Lower lobe of right lung (tissue), 2 donors: ENCODE results near the gene SH3RF3. TPM values are rescaled to one million over a fixed set of nuclear protein-coding genes. Genes with fewer than 3 reads are reported as not detected.

Experiments used
- ATAC-seq, 2 donors: fragments of 200-7000 bp; cut with Tn5 transposase; one replicate each; pipeline ENCODE4 v1.9.1; 2020 to 2022; ENCODE audit warnings: mild to moderate bottlenecking in 2 of 2, moderate library complexity in 2 of 2
- DNase-seq: peaks from one replicate; pipeline ENCODE4 v3.0.0-alpha.2; 2020
- H3K27ac ChIP-seq: fragments of 200-600 bp; one replicate; pipeline ENCODE4 v1.8.0; 2022
- H3K27me3 ChIP-seq: fragments of 200-600 bp; one replicate; pipeline ENCODE4 v1.8.0; 2022; ENCODE audit warnings: low read depth
- H3K36me3 ChIP-seq: fragments of 200-600 bp; one replicate; pipeline ENCODE4 v1.8.0; 2022; ENCODE audit warnings: mild to moderate bottlenecking
- H3K4me1 ChIP-seq: fragments of 200-600 bp; one replicate; pipeline ENCODE4 v1.8.0; 2022
- H3K4me3 ChIP-seq: fragments of 200-600 bp; one replicate; pipeline ENCODE4 v1.8.0; 2022; ENCODE audit warnings: mild to moderate bottlenecking
- H3K9me3 ChIP-seq: fragments of 200-600 bp; one replicate; pipeline ENCODE4 v1.8.0; 2022
- CTCF ChIP-seq: fragments of 200-600 bp; IDR thresholded peaks from one replicate; pipeline ENCODE4 v1.8.0; 2022; ENCODE audit warnings: antibody characterized with exemption, mild to moderate bottlenecking
- intact Hi-C: fragments of 100-400 bp; cut with DNase I; formaldehyde crosslinking; loops from one replicate; pipeline ENCODE4 v1.11.0; 2022
- total RNA-seq: library from RNA; stranded (reverse); fragmentation: NEBNext Ultra II Directional; extraction: Animal tissue kit (Norgen Biotek cat#: 25700); gene quantifications from one replicate; pipeline ENCODE4 v1.2.1, GENCODE V29; 2021
- donor health status: DM: no; HTN: yes; CAD: no; lungs with severe emphysema.

The SH3RF3 gene
- total RNA-seq, 1 donor from 2014 or later: 5.7 TPM

GRCh38 chr2:109347626-109348025, 218.6 kb downstream of the SH3RF3 start:
- H3K36me3 ChIP-seq: no peaks in the 10 kb centered on the region
- no peak overlapping the region for H3K27ac ChIP-seq
- ATAC-seq (no peak), DNase-seq (no peak)
- no peak overlapping the region for H3K4me3 ChIP-seq
- no peaks in the 10 kb centered on the region for H3K27me3 ChIP-seq
- no peaks in the 10 kb centered on the region for H3K9me3 ChIP-seq
- H3K4me1 ChIP-seq: peaks cover 46% of the 10 kb centered on the region
- intact Hi-C loops: no loop called here
- no peak for TF ChIP-seq CTCF

DNA sequence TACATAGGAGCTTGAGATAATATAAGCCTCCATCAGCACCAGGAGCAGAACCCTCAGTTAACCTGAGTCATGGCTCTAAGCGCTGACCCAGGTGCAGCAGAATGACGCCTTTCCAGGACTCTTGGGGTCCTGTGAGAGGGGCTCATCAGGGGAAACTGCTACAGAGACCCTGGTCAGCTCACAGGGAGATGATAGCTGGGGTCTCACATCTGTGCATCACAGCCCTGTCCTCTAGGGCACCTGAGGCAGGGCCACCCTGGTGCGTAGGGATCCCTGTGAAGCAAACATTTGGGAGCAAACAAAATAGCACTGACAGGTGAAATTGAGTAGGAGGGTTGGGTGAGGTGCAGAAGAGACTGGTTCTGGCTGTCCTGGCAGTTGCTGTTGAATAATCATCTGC, 219.2 kb downstream of the SH3RF3 start:
- no peaks in the 10 kb centered on the region for H3K36me3 ChIP-seq
- no peak for TF ChIP-seq CTCF
- H3K9me3 ChIP-seq: no peaks in the 10 kb centered on the region
- H3K27me3 ChIP-seq: no peaks in the 10 kb centered on the region
- DNase-seq (no peak), ATAC-seq (no peak)
- H3K4me3 ChIP-seq: no peak overlapping the region
- intact Hi-C loops: no loop called here
- peaks cover 46% of the 10 kb centered on the region for H3K4me1 ChIP-seq
- no peak overlapping the region for H3K27ac ChIP-seq

DNA sequence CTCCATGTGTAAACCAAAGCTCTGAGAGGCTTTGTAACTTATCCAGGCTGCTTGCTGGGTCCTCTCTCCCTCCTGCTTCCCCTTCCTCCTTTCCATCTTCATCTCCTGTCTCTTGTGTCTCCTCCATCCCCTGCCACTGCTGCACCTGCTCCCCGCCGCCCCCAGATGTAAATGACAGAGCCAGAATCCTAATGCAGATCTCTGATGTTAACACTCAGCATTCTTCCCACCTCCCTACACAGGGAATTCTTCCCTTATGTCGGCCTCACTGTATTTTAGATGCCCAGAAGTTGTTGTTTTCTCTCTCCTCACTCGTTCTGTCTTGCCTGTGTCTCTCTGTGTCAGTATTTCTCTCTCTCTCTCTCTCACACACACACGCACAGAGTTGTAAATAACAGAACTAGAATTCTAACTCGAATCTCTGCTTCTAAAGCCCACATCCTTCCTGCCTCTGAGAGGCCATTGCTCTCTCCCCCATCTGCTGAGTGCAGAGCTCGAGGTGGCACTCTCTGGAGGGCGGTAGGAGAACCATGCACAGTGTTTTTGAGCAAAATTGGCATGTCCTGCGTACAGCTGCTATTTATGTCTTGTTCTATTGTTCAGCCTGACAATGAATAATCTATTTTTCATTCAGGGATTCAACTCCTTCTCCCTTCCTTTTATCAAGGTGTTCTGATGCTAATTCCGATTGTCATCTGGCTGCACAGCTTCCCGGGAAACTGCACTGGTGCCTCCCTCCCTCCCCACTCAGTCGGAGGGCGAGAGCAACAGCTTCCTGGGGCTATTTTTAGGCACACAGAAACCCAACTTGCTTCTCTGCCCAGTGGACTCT, 219.9 kb downstream of the SH3RF3 start:
- no peak overlapping the region for H3K4me3 ChIP-seq
- intact Hi-C loops: no loop called here
- no peaks in the 10 kb centered on the region for H3K36me3 ChIP-seq
- no peak for DNase-seq
- no peaks in the 10 kb centered on the region for H3K9me3 ChIP-seq
- no peak for TF ChIP-seq CTCF
- no peaks in the 10 kb centered on the region for H3K27me3 ChIP-seq
- peak overlapping the region; percentile 28 for H3K27ac ChIP-seq
- ATAC-seq: no peak
- H3K4me1 ChIP-seq: peaks cover 46% of the 10 kb centered on the region

- ATAC-seq (no peak), DNase-seq (no peak)
- intact Hi-C loops: no loop called here
- H3K4me3 ChIP-seq: no peak overlapping the region
- peaks cover 46% of the 10 kb centered on the region for H3K4me1 ChIP-seq
- no peaks in the 10 kb centered on the region for H3K27me3 ChIP-seq
- H3K27ac ChIP-seq: peak overlapping the region; percentile 28
- H3K36me3 ChIP-seq: no peaks in the 10 kb centered on the region
- no peaks in the 10 kb centered on the region for H3K9me3 ChIP-seq
- no peak for TF ChIP-seq CTCF
These were observed 220.8 kb downstream of the SH3RF3 start for GRCh38 chr2:109349503-109350465.

GRCh38 chr2:109350526-109350925, 221.5 kb downstream of the SH3RF3 start:
- H3K4me1 ChIP-seq: peaks cover 46% of the 10 kb centered on the region
- H3K36me3 ChIP-seq: no peaks in the 10 kb centered on the region
- no peaks in the 10 kb centered on the region for H3K27me3 ChIP-seq
- H3K27ac ChIP-seq: no peak overlapping the region
- no peaks in the 10 kb centered on the region for H3K9me3 ChIP-seq
- TF ChIP-seq CTCF: no peak
- no peak overlapping the region for H3K4me3 ChIP-seq
- no peak for DNase-seq
- intact Hi-C loops: no loop called here
- ATAC-seq: no peak
